Kasumi-1 (cell line): Measurements from ENCODE around the gene RGS16.

Experiments used
- DNase-seq, 2 experiments: peaks; one replicate each; lab custom pipeline; 2025; lab: John Stamatoyannopoulos, UW

Gene RGS16

DNA sequence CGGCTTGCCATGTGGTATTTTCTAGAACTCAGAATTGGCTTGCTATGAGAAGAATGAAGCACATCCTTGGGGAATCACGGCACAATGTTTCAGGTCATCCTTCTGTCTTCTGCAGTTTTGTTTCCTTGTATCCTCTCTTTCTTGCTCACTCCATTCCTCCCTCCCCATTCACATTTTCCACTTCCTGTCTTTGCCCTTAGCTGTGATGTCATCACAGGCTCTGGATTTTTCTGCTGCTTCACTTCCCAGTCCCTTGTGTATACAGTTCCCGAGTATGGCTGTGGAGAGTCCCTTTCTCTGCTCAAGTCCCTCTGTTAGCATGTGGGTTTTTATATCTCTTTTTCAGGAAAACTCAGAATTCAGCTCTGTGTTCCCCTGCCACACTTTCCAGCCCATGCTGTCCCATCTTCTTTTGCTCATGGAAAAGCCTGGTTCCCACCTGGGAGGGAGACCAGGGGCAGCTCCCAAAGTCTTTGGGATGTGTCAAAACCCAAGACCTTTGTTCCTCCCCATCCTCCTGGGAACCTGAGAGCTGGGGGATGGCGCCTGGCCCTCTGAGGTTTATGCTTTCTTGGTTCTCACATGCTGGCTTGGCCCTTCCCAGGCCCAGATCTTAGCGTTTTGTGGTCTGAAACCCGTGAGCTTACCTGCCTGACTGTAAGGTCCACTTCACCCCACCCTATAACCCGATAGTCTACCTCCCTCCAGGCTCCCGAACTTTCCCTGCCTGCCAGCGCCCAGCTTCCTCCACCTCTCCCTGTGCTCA is 4.8 kb upstream of the RGS16 start:
- no peak for DNase-seq

DNA sequence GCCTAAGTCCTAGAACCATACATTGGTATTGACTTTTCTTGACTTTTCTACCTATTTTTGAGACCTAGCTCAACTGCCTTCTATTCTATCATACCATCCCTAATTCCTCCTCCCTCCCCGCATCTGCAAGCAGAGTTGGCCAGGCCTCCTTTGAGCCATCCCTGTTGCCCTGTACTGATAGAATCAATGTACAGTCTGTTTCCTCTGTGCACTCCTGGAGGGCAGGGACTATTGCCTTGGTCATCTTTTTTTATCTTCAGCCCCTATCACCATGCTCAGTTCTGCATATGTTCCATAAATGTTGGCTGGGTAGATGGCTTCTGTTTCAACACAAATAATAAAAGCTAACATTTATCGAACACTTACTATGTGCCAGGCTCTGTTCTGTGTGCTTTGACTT is 4.0 kb upstream of the RGS16 start:
- DNase-seq = no peak

DNA sequence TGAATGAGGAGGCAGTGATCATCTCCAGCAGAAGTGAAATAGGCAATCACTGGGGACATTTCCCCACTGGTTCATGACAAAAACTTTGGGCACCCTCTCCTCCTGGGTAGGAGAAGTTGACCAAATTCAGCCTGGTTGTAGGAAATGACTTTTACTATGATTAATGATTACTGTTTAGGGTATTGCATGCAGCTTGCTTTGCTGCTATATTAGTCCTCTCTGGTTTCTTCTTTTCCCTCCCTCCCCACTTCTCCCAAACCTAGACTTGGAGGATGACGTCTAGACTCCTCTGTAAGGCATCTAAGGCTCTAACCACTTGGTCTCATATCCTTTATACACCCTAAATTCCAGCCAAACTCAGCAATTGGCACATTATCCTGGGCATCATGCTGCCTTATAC is 3.4 kb upstream of the RGS16 start:
- DNase-seq = no peak

DNA sequence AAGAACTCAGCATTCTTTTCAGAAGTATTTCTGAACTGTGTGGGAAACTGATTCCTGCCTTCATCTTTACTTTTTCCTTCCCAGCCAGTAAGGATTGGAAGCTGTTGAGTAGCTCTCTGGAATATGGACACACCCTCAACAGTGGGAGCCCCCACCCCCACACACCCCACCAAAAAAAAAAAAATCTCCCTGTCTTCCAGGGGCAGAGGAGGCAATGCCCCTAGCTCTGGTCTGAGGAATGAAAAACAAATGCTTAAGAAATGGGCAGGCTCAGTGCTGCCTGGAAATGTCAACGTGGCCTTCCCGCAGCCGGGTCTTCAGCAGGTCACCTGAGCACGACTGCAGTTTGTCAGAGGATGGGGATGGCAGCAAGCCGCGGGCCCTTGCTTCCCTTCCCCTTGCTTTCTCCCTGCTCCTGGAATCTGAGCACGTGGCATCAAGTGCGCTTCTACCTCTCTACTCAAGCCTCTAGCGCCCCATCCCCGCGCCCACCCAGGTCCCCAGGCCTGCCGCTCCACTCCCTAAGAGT is 479 bp downstream of the RGS16 start:
- DNase-seq = no peak

DNA sequence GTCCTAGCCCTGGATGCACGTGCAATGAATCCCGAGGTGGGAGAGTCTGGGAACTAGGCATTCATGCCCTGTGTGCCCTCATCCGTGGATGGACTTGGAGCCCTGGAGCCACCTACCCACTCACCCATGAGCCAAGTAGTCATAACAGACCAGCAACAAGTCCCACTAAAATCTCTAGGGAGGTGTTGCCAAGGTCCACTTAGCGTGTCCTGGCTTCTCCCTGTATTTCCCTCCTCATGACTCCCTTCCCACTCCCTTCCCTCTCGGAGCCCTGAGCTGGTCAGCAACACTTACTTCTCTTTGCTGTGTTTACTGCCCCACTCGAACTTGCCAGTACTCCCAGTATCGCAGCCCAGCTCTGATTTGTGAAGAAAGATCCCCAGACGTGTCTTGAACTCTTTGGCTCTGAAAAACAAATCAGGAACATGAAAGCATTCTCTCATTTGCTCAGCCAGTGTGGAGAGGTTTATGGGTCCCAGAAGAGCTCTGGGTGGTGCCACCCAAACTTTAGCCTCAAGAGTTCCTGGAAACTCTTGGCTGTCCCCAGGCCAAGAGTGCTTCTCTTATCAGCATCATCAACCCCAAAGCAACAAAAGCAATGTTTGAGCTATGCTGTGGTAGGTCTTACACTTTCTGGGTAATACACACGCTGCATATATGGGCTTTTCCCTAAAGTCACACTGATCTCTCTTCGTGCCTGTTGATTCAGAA is 1.1 kb downstream of the RGS16 start:
- no peak for DNase-seq

DNA sequence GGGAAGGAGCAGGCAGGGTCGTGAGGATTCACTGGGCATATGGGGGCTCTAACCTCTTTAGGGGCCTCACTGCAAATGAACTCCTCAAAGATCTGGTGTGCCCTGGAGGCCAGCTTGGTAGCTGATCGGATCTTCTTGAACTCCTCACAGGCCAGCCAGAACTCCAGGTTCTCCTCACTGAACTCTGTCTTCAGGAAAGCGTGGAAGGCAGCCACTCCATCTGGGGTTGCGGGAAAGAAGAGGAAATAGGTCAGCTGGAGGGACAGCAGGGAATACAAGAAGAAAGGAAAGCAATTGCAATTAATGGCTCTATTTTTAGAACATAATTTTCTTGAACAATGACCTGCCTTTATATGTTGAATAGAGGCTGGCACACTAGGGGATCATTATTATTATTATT is 2.3 kb downstream of the RGS16 start:
- DNase-seq = no peak

DNA sequence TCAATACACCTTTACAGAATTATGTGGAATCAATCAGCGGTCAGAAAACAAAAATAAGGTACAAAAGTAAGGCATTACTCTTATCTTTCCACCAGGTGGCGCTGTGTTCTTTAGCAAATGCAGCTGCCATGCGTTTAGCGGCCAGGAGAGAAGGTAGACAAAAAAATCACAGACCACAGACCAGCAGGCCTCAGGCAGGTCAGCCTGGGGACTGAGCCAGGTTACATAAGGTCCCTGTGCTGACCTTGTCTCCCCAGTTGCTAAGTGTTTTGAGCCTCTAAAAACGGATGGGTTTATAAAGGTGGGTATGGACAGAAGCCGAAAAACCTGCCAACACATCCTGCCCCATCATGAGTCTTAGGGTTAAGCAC is 2.8 kb downstream of the RGS16 start:
- peak; percentile 75 to 86 for DNase-seq

DNA sequence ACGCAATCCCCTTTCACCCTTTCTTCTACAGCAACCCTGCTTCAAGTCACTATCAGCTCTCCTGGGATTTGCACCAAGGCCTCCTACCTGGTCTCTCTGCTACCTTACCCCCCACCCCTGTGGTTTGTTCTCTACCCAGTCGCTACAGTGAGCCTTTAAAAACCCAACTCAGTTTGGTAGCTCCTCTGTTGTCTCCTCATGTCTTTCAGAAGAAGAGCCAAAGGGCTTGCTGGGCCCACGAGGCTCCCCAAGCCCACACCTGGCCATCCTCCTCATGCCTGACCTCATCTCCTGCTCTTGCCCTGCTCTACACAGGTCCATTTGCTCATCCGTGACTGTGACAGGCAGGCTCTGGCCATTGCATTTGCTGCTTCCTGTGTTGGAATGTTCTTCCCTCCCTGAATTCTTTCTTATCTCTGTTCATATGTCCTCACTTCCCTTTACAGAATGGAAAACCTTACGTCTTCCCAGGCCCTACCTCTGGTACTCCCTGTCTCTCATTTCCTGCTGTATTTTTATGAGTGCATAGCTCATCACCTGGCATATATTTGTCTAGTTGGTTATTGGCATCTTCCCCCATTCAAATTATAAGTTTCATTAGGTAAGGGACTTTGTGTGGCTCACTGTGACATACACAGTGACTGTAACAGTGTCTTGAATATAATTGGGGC is 3.3 kb downstream of the RGS16 start:
- no peak for DNase-seq

DNA sequence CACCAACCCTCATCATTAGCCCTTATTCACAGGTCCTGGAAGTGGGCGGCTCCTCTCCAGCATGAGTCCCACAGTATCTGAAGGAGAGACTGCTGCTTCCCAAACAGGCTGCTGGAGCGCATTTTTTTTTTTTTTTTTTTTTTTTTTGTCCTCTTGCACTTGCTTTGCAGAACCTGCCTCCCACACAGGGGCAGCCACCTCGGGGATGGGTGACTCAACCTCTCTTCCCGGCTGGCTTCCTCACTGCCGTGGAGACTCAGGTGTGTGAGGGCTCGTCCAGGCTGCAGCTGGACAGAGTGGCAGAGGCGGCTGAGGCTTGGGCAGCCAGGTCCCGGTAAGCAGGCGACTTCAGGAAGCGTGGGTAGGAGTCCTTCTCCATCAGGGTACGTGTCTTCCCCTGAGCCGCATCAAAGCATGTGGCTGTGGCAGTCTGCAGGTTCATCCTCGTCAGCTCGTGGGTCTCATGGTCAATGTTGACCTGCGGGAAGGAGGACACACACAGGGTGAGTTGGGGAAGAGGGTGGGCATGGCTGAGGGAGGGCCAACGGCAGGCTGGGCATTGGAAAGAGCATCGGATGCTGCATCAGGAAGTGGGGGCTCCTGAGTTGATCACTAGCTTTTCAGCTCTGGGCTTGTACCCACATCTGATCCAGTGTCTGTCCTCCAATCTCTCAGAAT is 4.0 kb downstream of the RGS16 start:
- no peak for DNase-seq

DNA sequence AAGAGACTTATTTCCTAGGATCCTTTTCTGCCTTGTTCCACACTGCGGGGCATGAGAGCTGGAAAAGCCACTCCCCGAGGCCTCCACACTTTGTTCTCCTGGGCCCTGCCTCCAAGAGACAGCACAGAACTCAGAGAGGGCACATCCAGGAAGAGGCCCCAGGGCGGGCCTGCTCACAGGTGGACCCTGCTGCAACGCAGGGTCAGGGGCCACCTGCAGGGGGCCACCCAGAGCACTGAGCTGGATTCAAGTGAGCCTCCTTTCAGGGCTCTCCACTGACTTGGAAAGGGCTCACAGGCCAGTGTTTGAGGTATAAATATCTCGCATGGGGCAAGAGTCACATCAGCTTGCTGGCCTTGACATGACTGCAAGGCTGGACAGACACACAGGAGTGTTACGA is 4.8 kb downstream of the RGS16 start:
- DNase-seq = no peak

DNA sequence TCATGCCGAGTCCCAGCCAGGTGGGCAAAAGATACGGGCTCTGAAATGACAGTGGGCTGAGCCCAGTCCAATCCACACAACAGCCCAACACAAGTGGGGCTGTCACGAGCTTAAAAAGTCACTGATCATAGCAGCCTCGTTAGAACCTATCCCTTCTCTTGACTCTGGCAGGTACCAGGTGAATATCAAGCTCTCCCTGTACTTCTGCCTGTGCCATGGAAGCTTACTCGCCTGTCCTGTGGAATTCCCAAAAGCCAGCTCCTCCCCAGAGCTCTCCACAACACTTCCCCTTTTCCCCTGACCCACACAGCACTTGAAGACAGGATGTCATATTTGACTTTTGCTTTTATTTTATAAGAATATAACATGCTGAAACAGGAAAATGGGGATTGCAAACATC is 5.9 kb downstream of the RGS16 start:
- no peak for DNase-seq

DNA sequence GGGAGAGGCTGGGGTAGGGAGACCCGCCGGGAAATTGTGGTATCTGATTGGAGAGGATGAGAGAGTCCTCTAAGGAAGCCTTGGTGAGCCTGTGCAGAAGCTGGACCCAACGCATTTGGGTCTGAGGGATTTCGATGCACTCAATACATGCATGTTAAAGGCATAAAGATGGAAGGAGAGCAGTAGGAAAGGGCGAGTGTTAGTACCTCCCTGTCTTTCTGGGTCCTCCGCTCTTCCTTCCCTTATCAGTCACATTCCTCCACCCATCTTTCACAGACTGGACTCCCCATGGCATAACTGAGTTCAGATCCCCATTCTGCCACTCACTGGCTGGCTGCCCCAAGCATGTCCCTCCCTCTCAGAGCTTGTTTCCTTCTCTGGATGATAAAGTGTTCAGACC is 7.3 kb downstream of the RGS16 start:
- no peak for DNase-seq

DNA sequence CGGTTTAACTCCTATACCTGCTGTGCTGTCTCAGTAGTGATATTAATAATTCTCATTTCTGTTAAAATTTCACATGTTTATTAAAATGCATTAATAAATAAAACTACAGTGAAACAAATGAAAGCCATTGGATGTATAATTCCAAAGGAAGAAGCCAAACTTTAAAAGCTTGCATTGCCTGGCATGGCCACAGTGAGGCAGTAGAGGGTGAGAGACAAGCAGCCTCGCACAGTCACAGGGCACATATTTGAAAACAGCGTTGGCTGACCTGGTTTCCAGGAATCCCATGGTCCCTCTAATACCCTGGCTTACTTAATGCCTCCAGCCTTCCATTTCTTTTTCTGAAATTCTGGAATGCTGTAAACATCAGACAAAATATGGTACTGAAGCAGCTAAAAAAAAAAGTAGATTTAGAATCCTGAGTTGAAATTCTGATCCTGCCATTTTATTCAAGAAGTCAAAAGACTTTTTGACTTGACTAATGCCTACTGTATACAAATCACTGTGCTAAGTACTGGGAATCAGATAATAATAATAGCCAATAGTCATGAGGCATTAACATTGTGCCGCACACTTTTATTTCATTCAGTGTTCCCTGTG is 8.4 kb downstream of the RGS16 start:
- peak; percentile 59 to 80 for DNase-seq

DNA sequence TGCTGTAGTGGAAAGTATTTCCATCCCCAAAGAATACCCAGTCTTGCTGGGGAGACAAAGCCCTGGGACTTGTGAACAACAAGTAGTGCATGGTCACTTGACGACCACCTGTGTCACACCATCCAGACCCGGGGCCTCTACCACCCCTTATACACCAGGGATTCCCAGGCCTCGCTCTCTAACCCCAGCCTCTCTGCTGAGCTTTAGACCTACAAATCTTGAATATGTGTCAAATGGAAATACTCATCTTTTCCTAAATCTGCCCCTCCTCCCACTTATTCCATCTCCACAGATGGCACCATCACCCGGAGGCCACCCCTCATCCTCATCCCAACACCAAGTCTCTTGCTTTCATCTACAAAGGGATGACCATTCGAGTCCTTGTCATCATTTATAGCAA is 14.3 kb downstream of the RGS16 start:
- no peak for DNase-seq

DNA sequence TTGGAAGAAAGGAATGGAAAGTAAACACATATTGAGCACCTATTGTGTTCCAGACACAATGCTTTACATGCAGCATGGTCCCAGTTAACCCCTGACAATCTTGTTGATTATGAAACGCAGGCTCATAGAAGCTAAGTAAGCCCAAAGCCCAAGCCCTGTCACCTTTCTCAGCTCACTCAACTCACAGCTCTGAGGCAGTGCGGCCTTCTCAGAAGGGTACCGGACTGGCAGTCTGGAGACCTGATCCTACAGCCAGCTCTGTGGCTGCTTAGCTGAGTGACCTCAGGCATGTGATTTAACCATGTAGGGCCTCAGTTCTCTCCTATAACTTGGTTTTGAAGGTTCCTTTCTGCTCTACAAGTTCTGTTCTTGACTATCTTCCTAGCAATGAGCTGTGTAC is 14.7 kb downstream of the RGS16 start:
- DNase-seq = no peak

DNA sequence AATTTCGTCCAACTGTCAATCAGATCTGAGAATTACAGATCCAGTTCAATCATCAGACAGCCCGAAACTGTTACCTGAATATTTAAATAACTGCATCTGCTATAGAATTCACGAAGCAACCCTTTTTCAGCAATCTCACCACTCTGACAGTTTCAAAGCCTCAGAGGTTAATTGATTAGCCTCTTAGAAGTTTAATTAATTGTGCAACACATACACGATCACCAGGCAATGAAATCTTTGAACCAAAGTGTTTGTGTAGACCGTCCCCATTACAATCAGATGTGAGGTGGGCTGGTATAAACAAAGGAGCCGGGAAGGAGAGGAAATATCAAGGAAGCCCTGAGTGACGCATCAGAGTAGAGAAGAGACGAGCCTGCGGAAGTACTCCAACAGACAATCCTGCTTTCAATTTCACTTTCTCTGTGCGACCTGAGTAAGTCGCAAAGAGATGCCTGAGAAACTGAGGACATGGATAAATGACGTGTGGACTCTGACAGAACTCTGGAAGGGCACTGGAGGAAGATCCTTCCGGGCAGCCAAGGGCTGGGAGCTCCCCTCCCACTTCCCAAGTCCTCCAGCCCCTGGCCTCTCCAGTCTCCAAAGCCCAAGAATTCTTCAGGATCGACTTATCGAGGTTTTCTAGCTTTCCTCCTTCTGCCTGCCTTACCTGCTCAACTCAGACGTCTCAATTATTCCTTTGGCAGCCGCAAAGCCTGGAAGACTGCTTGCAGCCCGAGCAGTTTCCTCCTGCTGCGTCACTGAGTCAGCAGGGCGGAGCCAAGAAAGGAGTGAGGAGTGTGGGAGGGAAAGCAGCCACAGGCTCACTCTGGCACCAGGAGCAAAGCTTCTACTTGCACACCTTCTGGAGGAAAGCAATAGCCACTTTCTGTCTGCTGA is 15.4 kb downstream of the RGS16 start, which contains the start of gene RNASEL:
Gene RNASEL, minus strand, starts transcription at position 757 of the 897 bp plus-strand sequence. CDS start 2,450 bp downstream, outside the sequence.
- peak; percentile 52 to 77 for DNase-seq

DNA sequence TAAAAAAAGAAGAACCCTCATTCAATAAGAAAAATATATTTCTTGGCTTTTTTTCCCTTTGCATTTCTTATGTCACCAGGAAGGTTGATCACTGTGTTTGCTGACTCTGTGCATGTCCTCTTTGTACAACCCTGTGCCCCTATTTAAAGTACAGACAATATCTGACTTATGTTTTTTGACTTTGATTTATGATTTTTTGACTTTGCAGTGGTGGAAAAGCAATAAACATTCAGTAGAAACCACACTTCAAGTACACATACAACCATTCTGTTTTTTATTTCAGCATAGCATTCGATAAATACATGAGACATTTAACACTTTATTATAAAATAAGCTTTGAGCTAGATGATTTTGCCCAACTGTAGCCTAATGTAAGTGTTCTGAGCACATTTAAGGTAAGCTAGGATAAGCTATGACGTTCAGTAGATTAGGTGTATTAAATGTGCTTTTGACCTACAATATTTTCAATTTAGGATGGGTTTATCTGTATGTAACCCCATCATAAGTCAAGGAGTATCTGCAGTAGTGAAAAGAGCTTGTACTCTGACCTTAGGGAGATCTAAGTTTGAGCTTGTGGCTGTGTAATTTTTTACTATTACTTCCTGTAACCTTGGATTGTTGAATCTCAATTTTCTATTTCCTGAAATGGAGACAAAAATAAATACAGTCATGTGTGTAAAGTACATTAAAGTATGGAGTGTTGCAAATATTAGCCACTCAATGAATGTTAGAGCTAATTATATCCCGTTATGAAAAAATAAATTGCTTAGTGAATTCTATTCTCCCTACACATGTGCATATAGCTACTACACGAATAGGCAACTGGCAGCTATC is 16.3 kb downstream of the RGS16 start:
- no peak for DNase-seq

DNA sequence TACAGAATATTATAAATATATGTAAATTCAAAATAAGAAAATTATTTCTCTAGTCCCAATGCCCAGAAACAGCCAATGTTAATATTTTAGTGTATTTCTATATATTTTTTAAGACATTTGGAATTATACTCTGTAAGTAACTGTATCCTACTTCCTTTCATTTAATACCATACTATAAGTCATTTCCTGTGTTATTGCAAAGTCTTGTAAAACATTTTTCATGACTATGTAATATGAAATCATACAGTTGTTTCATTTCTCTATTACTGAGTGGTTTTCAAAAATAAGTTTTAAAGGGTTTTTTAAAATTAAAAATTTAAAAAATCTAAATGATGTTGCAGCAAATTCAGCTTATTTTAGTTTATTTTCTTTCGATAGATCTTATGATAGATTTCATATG is 17.1 kb downstream of the RGS16 start:
- no peak for DNase-seq

DNA sequence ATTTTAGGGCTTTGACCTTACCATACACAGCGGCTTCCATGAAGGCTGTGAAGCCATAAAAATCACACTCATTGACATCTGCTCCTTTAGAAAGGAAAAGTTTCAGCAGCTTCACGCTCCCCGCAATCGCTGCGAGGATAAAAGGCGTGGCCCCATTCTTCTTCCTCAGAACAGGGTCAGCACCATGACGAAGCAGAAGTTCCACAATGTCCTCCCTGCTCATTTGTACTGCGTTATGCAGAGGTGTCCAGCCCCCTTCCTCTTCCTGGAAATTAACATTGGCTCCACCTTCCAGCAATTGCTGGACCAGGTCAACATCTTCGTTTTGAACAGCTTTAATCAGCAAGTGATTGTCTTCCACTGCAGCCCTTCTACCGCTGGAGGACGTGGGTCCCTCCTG is 17.8 kb downstream of the RGS16 start:
- DNase-seq = no peak

DNA sequence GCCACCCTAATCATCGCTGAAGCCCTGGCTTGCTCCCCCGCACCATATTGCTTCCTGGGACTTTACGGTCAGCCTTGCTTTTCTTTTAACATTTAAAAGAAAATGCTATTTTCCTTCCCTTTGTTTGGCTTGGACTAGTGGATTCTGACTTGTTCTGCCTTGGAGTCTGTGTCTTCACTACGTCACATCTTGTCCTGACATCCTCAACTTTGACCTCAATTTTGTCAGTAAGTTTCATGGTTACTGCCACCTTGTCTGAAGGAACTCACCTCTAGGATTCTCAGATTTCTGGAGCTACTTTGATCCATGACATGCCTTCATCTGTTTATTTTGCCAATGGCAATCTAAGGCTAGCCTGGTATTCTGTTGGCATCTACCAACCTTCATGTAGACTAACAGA is 19.4 kb downstream of the RGS16 start:
- DNase-seq = no peak
